ENCODE data around the gene ZNF562. TPM values are rescaled to one million over a fixed set of nuclear protein-coding genes. Genes with fewer than 3 reads are reported as not detected.
"Not testable (repeated sequence)": the region's sequence is repeated elsewhere in the genome, so short reads cannot be mapped to it uniquely, and the experiment has no call there.

ZNF562 gene
- total RNA-seq, 1 donor from 2014 or later: 28.4 TPM

DNA sequence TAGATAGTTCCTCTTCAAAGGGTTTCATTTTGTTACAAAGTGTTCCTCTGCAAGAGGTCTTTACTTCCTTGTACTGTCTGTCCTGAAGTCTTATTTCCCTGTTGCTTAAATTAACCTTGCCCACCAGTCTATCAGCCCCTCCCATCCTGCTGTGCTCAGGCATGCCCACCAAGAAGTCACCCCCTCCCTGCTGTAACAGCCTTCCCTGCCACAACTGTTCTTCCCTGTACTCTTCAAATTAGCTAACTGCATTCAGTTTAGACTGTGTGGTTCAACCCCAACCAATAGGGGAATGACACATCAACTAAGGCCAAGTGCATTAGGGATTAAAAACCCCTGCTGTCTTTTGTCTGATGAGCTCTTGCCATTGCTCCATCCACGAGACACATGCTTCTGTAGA is 34.4 kb upstream of the ZNF562 start:
- peaks cover 49% of the 10 kb centered on the region for H3K9me3 Mint-ChIP-seq (ENCODE audit: low read depth)
- TF ChIP-seq, protein P1, sequence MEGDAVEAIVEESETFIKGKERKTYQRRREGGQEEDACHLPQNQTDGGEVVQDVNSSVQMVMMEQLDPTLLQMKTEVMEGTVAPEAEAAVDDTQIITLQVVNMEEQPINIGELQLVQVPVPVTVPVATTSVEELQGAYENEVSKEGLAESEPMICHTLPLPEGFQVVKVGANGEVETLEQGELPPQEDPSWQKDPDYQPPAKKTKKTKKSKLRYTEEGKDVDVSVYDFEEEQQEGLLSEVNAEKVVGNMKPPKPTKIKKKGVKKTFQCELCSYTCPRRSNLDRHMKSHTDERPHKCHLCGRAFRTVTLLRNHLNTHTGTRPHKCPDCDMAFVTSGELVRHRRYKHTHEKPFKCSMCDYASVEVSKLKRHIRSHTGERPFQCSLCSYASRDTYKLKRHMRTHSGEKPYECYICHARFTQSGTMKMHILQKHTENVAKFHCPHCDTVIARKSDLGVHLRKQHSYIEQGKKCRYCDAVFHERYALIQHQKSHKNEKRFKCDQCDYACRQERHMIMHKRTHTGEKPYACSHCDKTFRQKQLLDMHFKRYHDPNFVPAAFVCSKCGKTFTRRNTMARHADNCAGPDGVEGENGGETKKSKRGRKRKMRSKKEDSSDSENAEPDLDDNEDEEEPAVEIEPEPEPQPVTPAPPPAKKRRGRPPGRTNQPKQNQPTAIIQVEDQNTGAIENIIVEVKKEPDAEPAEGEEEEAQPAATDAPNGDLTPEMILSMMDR (IDR thresholded peaks at IDR 0.05; ENCODE audit: unreplicated experiment): no peak
- DNase-seq (ENCODE audit: low spot score, unreplicated experiment): no peak
- no peak overlapping the region for H3K27ac Mint-ChIP-seq
- H3K36me3 Mint-ChIP-seq (ENCODE audit: insufficient read depth): peaks cover 2% of the 10 kb centered on the region
- no peak overlapping the region for H3K4me3 Mint-ChIP-seq (ENCODE audit: low read depth)
- no peaks in the 10 kb centered on the region for H3K27me3 Mint-ChIP-seq
- H3K4me1 Mint-ChIP-seq (ENCODE audit: low read depth): no peaks in the 10 kb centered on the region

DNA sequence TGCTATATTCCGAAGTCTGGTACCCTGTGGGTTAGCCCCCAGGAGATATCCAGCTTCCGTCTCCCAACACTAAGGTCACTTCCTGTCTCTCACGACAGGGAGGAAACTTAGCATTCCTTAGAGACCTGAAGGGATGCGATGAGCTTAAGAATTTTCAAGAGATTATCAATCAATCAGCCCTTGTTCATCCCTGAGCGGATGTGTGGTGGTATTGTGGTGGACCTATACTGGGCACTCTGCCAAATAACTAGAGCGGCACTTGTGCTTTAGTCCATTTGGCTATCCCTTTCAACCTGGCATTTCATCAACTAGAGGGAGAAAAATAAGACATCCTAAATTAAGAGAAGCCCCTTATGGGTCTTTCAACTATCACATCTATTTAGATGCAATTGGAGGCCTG is 30.9 kb upstream of the ZNF562 start:
- no peak overlapping the region for H3K27ac Mint-ChIP-seq
- no peak for DNase-seq (ENCODE audit: low spot score, unreplicated experiment)
- H3K36me3 Mint-ChIP-seq (ENCODE audit: insufficient read depth): peaks cover 2% of the 10 kb centered on the region
- H3K4me1 Mint-ChIP-seq (ENCODE audit: low read depth): no peaks in the 10 kb centered on the region
- no peaks in the 10 kb centered on the region for H3K27me3 Mint-ChIP-seq
- TF ChIP-seq, protein P1 (IDR thresholded peaks at IDR 0.05; ENCODE audit: unreplicated experiment): no peak
- no peak overlapping the region for H3K4me3 Mint-ChIP-seq (ENCODE audit: low read depth)
- H3K9me3 Mint-ChIP-seq (ENCODE audit: low read depth): peaks cover 42% of the 10 kb centered on the region

DNA sequence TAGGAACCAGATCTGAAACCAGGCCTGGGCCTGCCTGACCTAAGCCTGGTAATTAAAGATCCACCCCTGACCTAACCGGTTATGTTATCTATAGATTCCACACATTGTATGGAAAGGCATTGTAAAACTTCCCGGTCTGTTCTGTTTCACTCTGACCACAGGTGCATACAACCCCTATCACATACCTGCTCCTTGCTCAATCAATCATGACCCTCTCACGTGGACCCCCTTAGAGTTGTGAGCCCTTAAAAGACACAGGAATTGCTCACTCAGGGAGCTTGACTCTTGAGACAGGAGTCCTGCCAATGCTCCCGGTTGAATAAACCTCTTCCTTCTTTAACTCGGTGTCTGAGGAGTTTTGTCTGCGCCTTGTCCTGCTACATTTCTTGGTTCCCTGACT is 27.3 kb upstream of the ZNF562 start:
- no peaks in the 10 kb centered on the region for H3K27me3 Mint-ChIP-seq
- peaks cover 2% of the 10 kb centered on the region for H3K36me3 Mint-ChIP-seq (ENCODE audit: insufficient read depth)
- TF ChIP-seq, protein P1 (IDR thresholded peaks at IDR 0.05; ENCODE audit: unreplicated experiment): no peak
- H3K4me3 Mint-ChIP-seq (ENCODE audit: low read depth): no peak overlapping the region
- DNase-seq (ENCODE audit: low spot score, unreplicated experiment): no peak
- H3K27ac Mint-ChIP-seq: no peak overlapping the region
- no peaks in the 10 kb centered on the region for H3K4me1 Mint-ChIP-seq (ENCODE audit: low read depth)
- peaks cover 39% of the 10 kb centered on the region for H3K9me3 Mint-ChIP-seq (ENCODE audit: low read depth)

DNA sequence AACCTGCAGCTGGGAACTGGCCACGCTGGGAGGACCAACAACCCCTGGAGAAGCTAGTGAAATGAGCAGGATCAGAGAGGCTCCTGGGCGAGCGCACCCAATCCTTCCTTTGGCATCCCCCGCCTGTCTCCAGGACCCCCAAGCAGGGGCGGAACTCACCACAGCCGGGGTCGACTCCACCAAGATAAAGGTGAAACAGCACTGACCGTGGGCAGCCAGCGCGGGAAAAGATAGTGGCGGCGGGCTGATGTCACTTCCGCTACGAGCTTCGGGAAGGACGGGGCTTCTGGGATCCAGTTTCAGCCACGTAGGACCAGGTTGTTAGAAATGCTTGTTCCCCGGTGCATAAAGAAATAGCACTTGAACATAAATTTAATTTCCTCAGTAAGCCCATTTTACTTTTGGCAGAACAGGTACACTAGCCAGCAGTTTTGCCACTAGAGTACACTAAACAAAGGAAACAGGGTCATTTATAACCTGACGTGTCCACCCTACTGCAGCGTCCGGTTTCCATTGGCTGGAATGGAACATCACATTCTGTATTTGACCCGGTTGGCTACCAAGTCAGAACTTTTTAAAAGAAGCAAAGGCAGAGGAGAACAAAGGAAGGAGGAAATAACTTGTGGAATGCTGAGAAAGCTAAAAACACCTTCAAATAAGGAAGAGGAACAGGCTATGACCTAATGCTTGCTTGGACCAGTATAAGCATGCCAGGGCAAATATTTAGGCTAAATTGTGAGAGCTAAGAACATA is 25.5 kb upstream of the ZNF562 start:
- H3K27ac Mint-ChIP-seq: no peak overlapping the region
- no peaks in the 10 kb centered on the region for H3K4me1 Mint-ChIP-seq (ENCODE audit: low read depth)
- H3K4me3 Mint-ChIP-seq (ENCODE audit: low read depth): no peak overlapping the region
- peaks cover 40% of the 10 kb centered on the region for H3K9me3 Mint-ChIP-seq (ENCODE audit: low read depth)
- H3K36me3 Mint-ChIP-seq (ENCODE audit: insufficient read depth): peaks cover 2% of the 10 kb centered on the region
- TF ChIP-seq, protein P1 (IDR thresholded peaks at IDR 0.05; ENCODE audit: unreplicated experiment): no peak
- H3K27me3 Mint-ChIP-seq: no peaks in the 10 kb centered on the region
- no peak for DNase-seq (ENCODE audit: low spot score, unreplicated experiment)

DNA sequence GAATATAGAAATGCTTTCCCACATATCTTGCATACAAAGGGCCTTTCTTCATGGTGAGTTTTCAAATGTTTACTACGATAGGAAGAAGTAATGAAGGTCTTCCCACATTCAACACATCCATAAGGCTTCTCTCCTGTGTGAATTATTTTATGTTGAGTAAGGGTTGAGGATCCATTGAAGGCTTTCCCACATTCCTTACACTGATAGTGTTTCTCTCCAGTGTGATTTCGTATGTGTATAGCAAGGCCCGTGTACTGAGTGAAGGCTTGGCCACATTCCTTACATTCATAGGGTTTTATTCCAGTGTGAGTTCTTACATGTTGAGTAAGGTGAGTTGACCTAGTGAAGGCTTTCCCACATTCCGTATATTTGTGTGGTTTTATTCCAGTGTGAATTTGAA is 15.4 kb upstream of the ZNF562 start:
- not testable (repeated sequence) for H3K27ac Mint-ChIP-seq; H3K4me1 Mint-ChIP-seq (ENCODE audit: low read depth)

DNA sequence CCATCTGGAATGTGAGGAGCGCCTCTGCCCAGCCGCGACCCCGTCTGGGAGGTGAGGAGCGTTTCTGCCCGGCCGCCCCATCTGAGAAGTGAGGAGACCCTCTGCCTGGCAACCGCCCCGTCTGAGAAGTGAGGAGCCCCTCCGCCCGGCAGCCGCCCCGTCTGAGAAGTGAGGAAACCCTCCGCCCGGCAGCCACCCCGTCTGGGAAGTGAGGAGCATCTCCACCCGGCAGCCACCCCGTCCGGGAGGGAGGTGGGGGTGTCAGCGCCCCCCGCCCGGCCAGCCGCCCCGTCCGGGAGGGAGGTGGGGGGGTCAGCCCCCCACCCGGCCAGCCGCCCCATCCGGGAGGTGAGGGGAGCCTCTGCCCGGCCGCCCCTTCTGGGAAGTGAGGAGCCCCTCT is 5.1 kb upstream of the ZNF562 start:
- H3K27me3 Mint-ChIP-seq; DNase-seq (ENCODE audit: low spot score, unreplicated experiment); H3K4me1 Mint-ChIP-seq (ENCODE audit: low read depth); H3K27ac Mint-ChIP-seq; H3K4me3 Mint-ChIP-seq (ENCODE audit: low read depth); H3K36me3 Mint-ChIP-seq (ENCODE audit: insufficient read depth): not testable (repeated sequence)
- H3K9me3 Mint-ChIP-seq (ENCODE audit: low read depth): peaks cover 15% of the 10 kb centered on the region

More for the DNA sequence above, 15.4 kb upstream of the ZNF562 start:
- peaks cover 33% of the 10 kb centered on the region for H3K9me3 Mint-ChIP-seq (ENCODE audit: low read depth)
- not testable (repeated sequence) for DNase-seq (ENCODE audit: low spot score, unreplicated experiment); H3K36me3 Mint-ChIP-seq (ENCODE audit: insufficient read depth); H3K27me3 Mint-ChIP-seq; H3K4me3 Mint-ChIP-seq (ENCODE audit: low read depth)

DNA sequence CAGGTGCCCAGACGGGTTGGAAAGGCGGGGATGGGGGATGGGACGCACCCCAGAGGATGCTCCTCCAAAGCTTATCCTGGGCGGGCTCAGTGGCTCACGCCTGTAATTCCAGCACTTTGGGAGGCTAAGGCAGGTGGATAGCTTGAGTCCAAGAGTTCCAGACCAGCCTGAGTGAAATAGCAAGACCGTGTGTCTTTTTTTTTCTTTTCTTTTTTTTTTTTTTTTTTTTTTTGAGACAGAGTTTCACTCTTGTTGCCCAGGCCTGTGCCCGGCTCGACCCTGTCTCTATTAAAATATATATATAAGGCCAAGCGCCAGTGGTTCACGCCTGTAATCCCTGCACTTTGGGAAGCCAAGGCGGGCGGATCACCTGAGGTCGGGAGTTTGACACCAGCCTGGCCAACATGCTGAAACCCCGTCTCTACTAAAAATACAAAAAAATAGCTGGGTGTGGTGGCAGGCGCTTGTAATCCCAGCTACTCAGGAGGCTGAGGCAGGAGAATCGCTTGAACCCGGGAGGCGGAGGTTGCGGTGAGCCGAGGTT is 530 bp upstream of the ZNF562 start:
- not testable (repeated sequence) for H3K4me1 Mint-ChIP-seq (ENCODE audit: low read depth); H3K27me3 Mint-ChIP-seq; DNase-seq (ENCODE audit: low spot score, unreplicated experiment)
- Mint-ChIP-seq H3K27ac (peak overlapping the region; percentile 100), H3K36me3 (ENCODE audit: insufficient read depth) (peaks cover 27% of the 10 kb centered on the region), H3K4me3 (ENCODE audit: low read depth) (peak overlapping the region; percentile 88), H3K9me3 (ENCODE audit: low read depth) (peaks cover 20% of the 10 kb centered on the region)
